Liver (tissue), 9 donors: ENCODE results near the gene KCNK2. TPM values are rescaled to one million over a fixed set of nuclear protein-coding genes. Genes with fewer than 3 reads are reported as not detected.

Experiments used
- DNase-seq: peaks from one replicate; pipeline ENCODE4 v3.0.0-alpha.2; 2017; ENCODE audit warnings: low spot score
- H3K27ac ChIP-seq, 2 donors: one replicate each; pipeline ENCODE4 v1.7.0; 2013; ENCODE audit warnings: inconsistent platforms in 2 of 2, low read length in 2 of 2, control low read depth in 1 of 2, low read depth in 1 of 2, mild to moderate bottlenecking in 1 of 2
- H3K27me3 ChIP-seq, 4 donors: one replicate each; pipeline versions ENCODE4 v1.6.1 to v1.7.0; 2013; ENCODE audit warnings: low read length in 3 of 4, inconsistent platforms in 1 of 4, mild to moderate bottlenecking in 1 of 4, moderate library complexity in 1 of 4; ENCODE audit not compliant: control insufficient read depth in 4 of 4, insufficient read depth in 4 of 4
- H3K36me3 ChIP-seq, 4 donors: one replicate each; pipeline versions ENCODE4 v1.6.1 to v1.7.0; 2013; ENCODE audit warnings: low read length in 3 of 4, mild to moderate bottlenecking in 3 of 4, low read depth in 1 of 4, moderate library complexity in 1 of 4; ENCODE audit not compliant: control insufficient read depth in 4 of 4, insufficient read depth in 3 of 4
- H3K4me1 ChIP-seq, 4 donors: one replicate each; pipeline versions ENCODE4 v1.6.1 to v1.7.0; 2013; ENCODE audit warnings: low read length in 3 of 4, mild to moderate bottlenecking in 3 of 4, moderate library complexity in 1 of 4; ENCODE audit not compliant: control insufficient read depth in 4 of 4, insufficient read depth in 4 of 4
- H3K4me3 ChIP-seq, 3 donors: one replicate each; pipeline versions ENCODE4 v1.6.1 to v1.7.0; 2013; ENCODE audit warnings: low read length in 3 of 3, control low read depth in 1 of 3, low read depth in 1 of 3, mild to moderate bottlenecking in 1 of 3
- H3K9ac ChIP-seq, 2 donors: one replicate each; pipeline ENCODE4 v1.7.0; 2013; ENCODE audit warnings: low read length in 2 of 2, mild to moderate bottlenecking in 2 of 2, moderate library complexity in 2 of 2, control low read depth in 1 of 2, low read depth in 1 of 2
- H3K9me3 ChIP-seq, 4 donors: one replicate each; pipeline versions ENCODE4 v1.6.1 to v1.7.0; 2013; ENCODE audit warnings: low read length in 3 of 4; ENCODE audit not compliant: control insufficient read depth in 4 of 4
- CTCF ChIP-seq: fragments of 150-350 bp; IDR thresholded peaks from 2 replicates; pipeline ENCODE4 v1.5.1; 2017; ENCODE audit warnings: improper control_type of control experiment, low read depth, low read length; ENCODE audit not compliant: missing input control
- FOXA1 ChIP-seq: IDR thresholded peaks from 2 replicates; pipeline ENCODE4 v1.6.1; 2016; ENCODE audit warnings: antibody characterized with exemption
- FOXA2 ChIP-seq: IDR thresholded peaks from 2 replicates; pipeline ENCODE4 v1.6.1; 2016; ENCODE audit warnings: antibody characterized with exemption
- GABPA ChIP-seq, 2 donors: IDR thresholded peaks in 1 of 2; conservative IDR thresholded peaks in 1 of 2; 2 replicates each; pipeline ENCODE4 v1.6.1; 2016; ENCODE audit warnings: antibody characterized with exemption in 2 of 2, mild to moderate bottlenecking in 1 of 2, moderate library complexity in 1 of 2
- HNF4G ChIP-seq: IDR thresholded peaks from 2 replicates; pipeline ENCODE4 v1.6.1; 2016; ENCODE audit warnings: antibody characterized with exemption
- JUND ChIP-seq, 2 donors: IDR thresholded peaks; 2 replicates each; pipeline ENCODE4 v1.6.1; 2016; ENCODE audit warnings: antibody characterized with exemption in 2 of 2
- REST ChIP-seq: IDR thresholded peaks from 2 replicates; pipeline ENCODE4 v1.6.1; 2016; ENCODE audit warnings: antibody characterized with exemption, mild to moderate bottlenecking
- SP1 ChIP-seq: IDR thresholded peaks from 2 replicates; pipeline ENCODE4 v1.6.1; 2018; ENCODE audit warnings: antibody characterized with exemption, mild to moderate bottlenecking
- TAF1 ChIP-seq: conservative IDR thresholded peaks from 2 replicates; pipeline ENCODE4 v1.6.1; 2016; ENCODE audit warnings: antibody characterized with exemption, mild to moderate bottlenecking
- YY1 ChIP-seq: IDR thresholded peaks from 2 replicates; pipeline ENCODE4 v1.6.1; 2016; ENCODE audit warnings: antibody characterized with exemption, mild to moderate bottlenecking
- ZBTB33 ChIP-seq: IDR thresholded peaks from 2 replicates; pipeline ENCODE4 v1.6.1; 2016; ENCODE audit warnings: antibody characterized with exemption
- WGBS: extraction: QIAGEN DNeasy Blood & Tissue Kit; methylation state at CpG from one replicate; pipeline ENCODE4 v1.1.7; 2013; 5-methylcytosine and 5-hydroxymethylcytosine counted together
- polyA plus RNA-seq, 2 donors: library from polyadenylated mRNA; stranded (reverse) in 1 of 2; unstranded in 1 of 2; fragments of 200-250 nt in 1 of 2; fragments of >200 nt in 1 of 2; fragmentation: Nextera tagmentation in 1 of 2; extraction: Ambion mirVana in 1 of 2; gene quantifications; one replicate each; pipeline versions ENCODE4 v1.2.1 to v1.2.3, GENCODE V29; 2013 to 2015
- total RNA-seq, 2 donors: library from RNA; depleted of rRNA; stranded (reverse); fragments of >200 nt; gene quantifications; one replicate each; pipeline ENCODE4 v1.2.3, GENCODE V29; 2014
- donor health status: healthy.
- donor health status: healthy.
- donor health status: healthy.
- donor health status: healthy.
- donor health status: healthy.

KCNK2 gene
- total RNA-seq = under 1 TPM in 1 of 2 donors, not detected in 1; 0.08 TPM
- polyA plus RNA-seq = under 1 TPM in 1 of 2 donors, not detected in 1; 0.01 TPM

- TF ChIP-seq CTCF = no peak
- no peak for TF ChIP-seq TAF1
- 4% methylated on average over 85 of the region's 85 CpGs for WGBS
- no peak for DNase-seq
- Histone ChIP-seq H3K9me3 (no peaks in the 10 kb centered on the region), H3K27me3 (peaks cover 0 to 19% (median 1%) of the 10 kb centered on the region in 4 donors), H3K4me1 (peaks cover 5 to 10% (median 8%) of the 10 kb centered on the region in 4 donors), H3K4me3 (peak within 1 kb of the TSS in 1 of 3 donors; percentile 46), H3K36me3 (no peaks in the 10 kb centered on the region), H3K27ac (no peak within 1 kb of the TSS), H3K9ac (no peak within 1 kb of the TSS)
Observed at GRCh38 chr1:215082532-215083382, at the start of gene KCNK2. TSS of gene KCNK2 (plus strand) at chr1:215082737. CDS start at chr1:215083386, 649 bp downstream.

- no peak for TF ChIP-seq GABPA (IDR thresholded peaks at IDR 0.05 in 1 of 2, conservative IDR thresholded peaks at IDR 0.05 in 1 of 2)
- no peak for TF ChIP-seq TAF1
- TF ChIP-seq JUND (IDR thresholded peaks at IDR 0.05) = no peak
- no peak for TF ChIP-seq HNF4G
- no peak for DNase-seq
- H3K4me1 ChIP-seq = no peaks in the 10 kb centered on the region
- no peak overlapping the region for H3K27ac ChIP-seq
- H3K4me3 ChIP-seq = no peak overlapping the region
- H3K27me3 ChIP-seq = no peaks in the 10 kb centered on the region
- no peaks in the 10 kb centered on the region for H3K36me3 ChIP-seq
- WGBS = 85% methylated on average over 1 of the region's 1 CpG
- no peaks in the 10 kb centered on the region for H3K9me3 ChIP-seq
- no peak overlapping the region for H3K9ac ChIP-seq
Observed at GRCh38 chr1:215032911-215033526, 49.5 kb upstream of the KCNK2 start.

- no peak overlapping the region for H3K27ac ChIP-seq
- H3K9ac ChIP-seq = no peak overlapping the region
- DNase-seq = no peak
- 51% methylated on average over 2 of the region's 2 CpGs for WGBS
- H3K4me3 ChIP-seq = no peak overlapping the region
- H3K27me3 ChIP-seq = peaks cover 0 to 5% (median 0%) of the 10 kb centered on the region in 4 donors
- H3K4me1 ChIP-seq = no peaks in the 10 kb centered on the region
- no peaks in the 10 kb centered on the region for H3K9me3 ChIP-seq
- H3K36me3 ChIP-seq = no peaks in the 10 kb centered on the region
- TF ChIP-seq REST (no peak), FOXA2 (no peak), FOXA1 (no peak), ZBTB33 (no peak), YY1 (no peak), HNF4G (no peak), SP1 (no peak)
Observed at GRCh38 chr1:215040190-215040589, 42.3 kb upstream of the KCNK2 start.
